OCI-LY1 (cell line): Measurements from ENCODE around the gene TEPSIN.

Source experiments
- H2AFZ ChIP-seq: fragments of 200-600 bp; sonication (generic), shearing (Covaris generic); 2 replicates; pipeline ENCODE4 v1.6.0; 2014; ENCODE audit warnings: antibody characterized with exemption, mild to moderate bottlenecking, low read length
- H3F3A ChIP-seq: fragments of 200-600 bp; sonication (generic), shearing (Covaris generic); 2 replicates; pipeline ENCODE4 v1.6.0; 2014; ENCODE audit warnings: mild to moderate bottlenecking, antibody characterized with exemption, low read length, moderate library complexity; ENCODE audit not compliant: insufficient read depth
- H3K27ac ChIP-seq: fragments of 200-600 bp; sonication (generic); 2 replicates; pipeline ENCODE4 v1.5.1; 2014; ENCODE audit warnings: low read length, mixed run types, mild to moderate bottlenecking, low read depth; ENCODE audit not compliant: poor library complexity, severe bottlenecking
- H3K27me3 ChIP-seq: fragments of 200-600 bp; sonication (generic); 2 replicates; pipeline ENCODE4 v1.6.0; 2014; ENCODE audit warnings: antibody characterized with exemption, mild to moderate bottlenecking, low read length, moderate library complexity; ENCODE audit not compliant: insufficient read depth
- H3K36me3 ChIP-seq: fragments of 200-600 bp; sonication (generic); 2 replicates; pipeline ENCODE4 v1.6.1; 2014; ENCODE audit warnings: mild to moderate bottlenecking, antibody characterized with exemption, low read length, moderate library complexity, mixed read lengths; ENCODE audit not compliant: insufficient read depth
- H3K4me1 ChIP-seq: fragments of 200-600 bp; sonication (generic); 2 replicates; pipeline ENCODE4 v1.5.1; 2014; ENCODE audit warnings: mild to moderate bottlenecking, low read length, moderate library complexity; ENCODE audit not compliant: insufficient read depth, severe bottlenecking
- H3K4me2 ChIP-seq: fragments of 200-600 bp; sonication (generic), shearing (Covaris generic); 2 replicates; pipeline ENCODE4 v1.6.1; 2014; ENCODE audit warnings: low read length
- H3K4me3 ChIP-seq: fragments of 200-600 bp; sonication (generic); 2 replicates; pipeline ENCODE4 v1.5.1; 2014; ENCODE audit warnings: low read length, low read depth, mild to moderate bottlenecking, mixed read lengths; ENCODE audit not compliant: poor library complexity, severe bottlenecking
- H3K79me2 ChIP-seq: fragments of 200-600 bp; shearing (Covaris generic); 2 replicates; pipeline ENCODE4 v1.6.1; 2016; ENCODE audit warnings: mixed run types, low read length, mixed read lengths; ENCODE audit not compliant: insufficient read depth
- H3K9ac ChIP-seq: fragments of 200-600 bp; sonication (generic), shearing (Covaris generic); 2 replicates; pipeline ENCODE4 v1.6.1; 2014; ENCODE audit warnings: mild to moderate bottlenecking, low read length, mixed read lengths
- H3K9me2 ChIP-seq: fragments of 200-600 bp; sonication (generic), shearing (Covaris generic); 2 replicates; pipeline ENCODE4 v1.6.1; 2014; ENCODE audit warnings: low read depth, mild to moderate bottlenecking, low read length, mixed read lengths
- H3K9me3 ChIP-seq: fragments of 200-600 bp; shearing (Covaris generic); 2 replicates; pipeline ENCODE4 v1.6.1; 2014; ENCODE audit warnings: low read length, mixed read lengths
- H4K20me1 ChIP-seq: fragments of 200-600 bp; sonication (generic), shearing (Covaris generic); 2 replicates; pipeline ENCODE4 v1.6.0; 2016; ENCODE audit warnings: mild to moderate bottlenecking, low read length; ENCODE audit not compliant: insufficient read depth
- CTCF ChIP-seq: fragments of 200-600 bp; sonication (generic), shearing (Covaris generic); IDR thresholded peaks from 2 replicates; pipeline ENCODE4 v1.5.1; 2017; ENCODE audit warnings: mild to moderate bottlenecking, antibody characterized with exemption, low read length, moderate library complexity, mixed read lengths
- EZH2 ChIP-seq: fragments of 200-600 bp; sonication (generic), shearing (Covaris generic); IDR thresholded peaks from 2 replicates; pipeline ENCODE4 v1.8.0; 2017; ENCODE audit warnings: borderline replicate concordance, mixed run types, mild to moderate bottlenecking, antibody characterized with exemption, low read length, moderate library complexity, mixed read lengths

TEPSIN gene

GRCh38 chr17:81250286-81251093 lies 11.6 kb upstream of the TEPSIN start:
- H3K4me2 ChIP-seq = peak overlapping the region; percentile 57
- no peak overlapping the region for H2AFZ ChIP-seq
- H3K9me3 ChIP-seq = no peaks in the 10 kb centered on the region
- H3K4me1 ChIP-seq = peaks cover 43% of the 10 kb centered on the region
- peak overlapping the region; percentile 63 for H3K9ac ChIP-seq
- no peaks in the 10 kb centered on the region for H4K20me1 ChIP-seq
- TF ChIP-seq EZH2 (no peak), CTCF (peak; percentile 36; the same call in 1 of the 2 replicates)
- no peaks in the 10 kb centered on the region for H3K36me3 ChIP-seq
- no peaks in the 10 kb centered on the region for H3K9me2 ChIP-seq
- peaks cover 9% of the 10 kb centered on the region for H3F3A ChIP-seq
- H3K27me3 ChIP-seq = no peaks in the 10 kb centered on the region
- no peaks in the 10 kb centered on the region for H3K79me2 ChIP-seq
- peak overlapping the region; percentile 98 for H3K27ac ChIP-seq
- peak overlapping the region; percentile 43 for H3K4me3 ChIP-seq

GRCh38 chr17:81249223-81250040 lies 10.6 kb upstream of the TEPSIN start:
- H3K4me1 ChIP-seq = peaks cover 53% of the 10 kb centered on the region
- peaks cover 9% of the 10 kb centered on the region for H3F3A ChIP-seq
- H3K9ac ChIP-seq = no peak overlapping the region
- H3K27ac ChIP-seq = peak overlapping the region; percentile 98
- H3K27me3 ChIP-seq = no peaks in the 10 kb centered on the region
- TF ChIP-seq EZH2 = no peak
- TF ChIP-seq CTCF = no peak
- H2AFZ ChIP-seq = no peak overlapping the region
- H3K9me3 ChIP-seq = no peaks in the 10 kb centered on the region
- no peaks in the 10 kb centered on the region for H3K79me2 ChIP-seq
- H4K20me1 ChIP-seq = no peaks in the 10 kb centered on the region
- H3K9me2 ChIP-seq = no peaks in the 10 kb centered on the region
- no peak overlapping the region for H3K4me3 ChIP-seq
- H3K36me3 ChIP-seq = no peaks in the 10 kb centered on the region
- H3K4me2 ChIP-seq = peak overlapping the region; percentile 57; the same call in 1 of the 2 replicates

GRCh38 chr17:81248649-81249048 lies 9.8 kb upstream of the TEPSIN start:
- H3K36me3 ChIP-seq = no peaks in the 10 kb centered on the region
- no peaks in the 10 kb centered on the region for H3K9me2 ChIP-seq
- TF ChIP-seq EZH2 = no peak
- TF ChIP-seq CTCF = no peak
- H3K79me2 ChIP-seq = no peaks in the 10 kb centered on the region
- H3K9ac ChIP-seq = no peak overlapping the region
- H3F3A ChIP-seq = peaks cover 9% of the 10 kb centered on the region
- no peaks in the 10 kb centered on the region for H3K9me3 ChIP-seq
- no peak overlapping the region for H3K4me2 ChIP-seq
- no peak overlapping the region for H3K4me3 ChIP-seq
- H4K20me1 ChIP-seq = no peaks in the 10 kb centered on the region
- no peak overlapping the region for H2AFZ ChIP-seq
- H3K4me1 ChIP-seq = peaks cover 57% of the 10 kb centered on the region
- no peaks in the 10 kb centered on the region for H3K27me3 ChIP-seq
- no peak overlapping the region for H3K27ac ChIP-seq
